HEK293T (cell line): ENCODE data around the gene CHCHD5.

ENCODE experiments used
- BHLHE40 ChIP-seq: fragments of 450-650 bp; IDR thresholded peaks from 2 replicates; pipeline ENCODE4 v1.6.1; 2016; ENCODE audit warnings: mild to moderate bottlenecking, moderate library complexity, borderline replicate concordance
- FOXK2 ChIP-seq: fragments of 450-650 bp; IDR thresholded peaks from 2 replicates; pipeline ENCODE4 v1.6.1; 2016; ENCODE audit warnings: mild to moderate bottlenecking
- L3MBTL2 ChIP-seq: fragments of 450-650 bp; conservative IDR thresholded peaks from 2 replicates; pipeline ENCODE4 v1.6.1; 2016; ENCODE audit warnings: mild to moderate bottlenecking
- SP1 ChIP-seq: fragments of 450-650 bp; IDR thresholded peaks from 2 replicates; pipeline ENCODE4 v1.6.1; 2017
- ZNF384 ChIP-seq: fragments of 450-650 bp; IDR thresholded peaks from 2 replicates; pipeline ENCODE4 v1.6.1; 2016

DNA sequence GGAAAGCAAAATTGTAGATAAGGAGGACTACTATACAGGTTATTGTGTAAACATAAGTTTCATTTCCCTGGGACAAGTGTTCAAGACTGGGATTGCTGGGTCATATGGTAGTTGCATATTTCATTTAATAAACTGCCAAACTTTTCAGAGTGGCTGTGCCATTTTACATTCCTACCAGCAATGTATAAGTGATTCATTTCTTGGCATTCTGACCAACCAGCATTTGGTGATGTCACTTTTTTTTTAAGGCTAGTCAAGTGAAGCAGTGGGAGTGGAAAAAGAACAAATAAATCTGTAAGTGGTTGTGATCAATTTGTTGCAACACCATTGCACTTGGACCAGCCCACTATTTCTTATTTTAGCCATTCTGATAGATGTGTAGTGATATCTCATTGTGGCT is 5.2 kb upstream of the CHCHD5 start:
- no peak for TF ChIP-seq SP1
- TF ChIP-seq BHLHE40 = no peak
- no peak for TF ChIP-seq FOXK2
- no peak for TF ChIP-seq L3MBTL2
- no peak for TF ChIP-seq ZNF384
